HepG2 (cell line): ENCODE results near the gene USP7. TPM values are rescaled to one million over a fixed set of nuclear protein-coding genes. Genes with fewer than 3 reads are reported as not detected.
A peak's percentile ranks its signal among the peaks of the same experiment; 100 is the strongest.

ENCODE experiments used
- CBFB ChIP-seq: sonication (generic); formaldehyde crosslinking; IDR thresholded peaks from 2 replicates; pipeline ENCODE4 v1.4.0; 2020; ENCODE audit warnings: missing genetic modification reagents
- CENPX ChIP-seq: sonication (generic); formaldehyde crosslinking; IDR thresholded peaks from 2 replicates; pipeline ENCODE4 v1.9.0; 2021; ENCODE audit warnings: mild to moderate bottlenecking, missing genetic modification reagents, moderate library complexity
- ELF3 ChIP-seq: IDR thresholded peaks from 2 replicates; pipeline ENCODE4 v1.6.1; 2016; ENCODE audit warnings: missing genetic modification reagents, missing compliant biosample characterization
- HIC2 ChIP-seq: sonication (generic); formaldehyde crosslinking; IDR thresholded peaks from 2 replicates; pipeline ENCODE4 v1.9.0; 2022; ENCODE audit warnings: low read depth, missing genetic modification reagents
- HMG20A ChIP-seq: IDR thresholded peaks from 2 replicates; pipeline ENCODE4 v1.6.1; 2016; ENCODE audit warnings: borderline replicate concordance
- NCOA1 ChIP-seq: sonication (generic); formaldehyde crosslinking; IDR thresholded peaks from 2 replicates; pipeline ENCODE4 v1.9.0; 2021; ENCODE audit warnings: missing genetic modification reagents
- RCOR2 ChIP-seq: IDR thresholded peaks from 2 replicates; pipeline ENCODE4 v1.6.1; 2016; ENCODE audit warnings: missing biosample characterization, missing genetic modification reagents
- RFXANK ChIP-seq: IDR thresholded peaks from 2 replicates; pipeline ENCODE4 v1.6.1; 2016
- RFXAP ChIP-seq: sonication (generic); formaldehyde crosslinking; IDR thresholded peaks from 2 replicates; pipeline ENCODE4 v1.4.0; 2020; ENCODE audit warnings: missing genetic modification reagents, borderline replicate concordance
- SNRNP70 ChIP-seq: fragments of 200-400 bp; formaldehyde crosslinking; IDR thresholded peaks from 2 replicates; pipeline ENCODE4 v1.6.1; 2017; ENCODE audit warnings: mild to moderate bottlenecking, low read depth, low read length, moderate library complexity
- SOX13 ChIP-seq, 3 experiments: fragments of 450-650 bp in 1 of 3; sonication (generic) in 1 of 3; formaldehyde crosslinking in 1 of 3; IDR thresholded peaks in 2 of 3; conservative IDR thresholded peaks in 1 of 3; 2 replicates each; pipeline versions ENCODE4 v1.5.0 to v1.6.1; 2016 to 2020; ENCODE audit warnings: antibody characterized with exemption in 1 of 3, mild to moderate bottlenecking in 1 of 3, missing compliant biosample characterization in 1 of 3, missing genetic modification reagents in 1 of 3, moderate library complexity in 1 of 3
- TAF1 ChIP-seq: sonication (generic); formaldehyde crosslinking; IDR thresholded peaks from 2 replicates; pipeline ENCODE4 v1.4.0; 2020; ENCODE audit warnings: missing genetic modification reagents
- ZBTB2 ChIP-seq: sonication (generic); formaldehyde crosslinking; IDR thresholded peaks from 2 replicates; pipeline ENCODE4 v1.8.0; 2022; ENCODE audit warnings: low read depth, missing genetic modification reagents
- ZBTB38 ChIP-seq: sonication (generic); formaldehyde crosslinking; IDR thresholded peaks from 2 replicates; pipeline ENCODE4 v1.5.1; 2020; ENCODE audit warnings: mild to moderate bottlenecking, missing genetic modification reagents
- ZFP82 ChIP-seq: sonication (generic); formaldehyde crosslinking; IDR thresholded peaks from 2 replicates; pipeline ENCODE4 v1.5.1; 2020; ENCODE audit warnings: mild to moderate bottlenecking, missing genetic modification reagents, borderline replicate concordance
- ZFX ChIP-seq: sonication (generic); formaldehyde crosslinking; IDR thresholded peaks from 2 replicates; pipeline ENCODE4 v1.4.0; 2020; ENCODE audit warnings: mild to moderate bottlenecking, low read depth, missing genetic modification reagents, moderate library complexity
- ZNF33B ChIP-seq: sonication (generic); formaldehyde crosslinking; IDR thresholded peaks from 2 replicates; pipeline ENCODE4 v1.5.1; 2020; ENCODE audit warnings: mild to moderate bottlenecking, missing genetic modification reagents
- ZNF446 ChIP-seq: sonication (generic); formaldehyde crosslinking; IDR thresholded peaks from 2 replicates; pipeline ENCODE4 v1.5.0; 2020; ENCODE audit warnings: mild to moderate bottlenecking, missing genetic modification reagents
- ZNF572 ChIP-seq: sonication (generic); formaldehyde crosslinking; IDR thresholded peaks from 2 replicates; pipeline ENCODE4 v1.5.1; 2020; ENCODE audit warnings: mild to moderate bottlenecking, missing genetic modification reagents
- ZNF577 ChIP-seq: sonication (generic); formaldehyde crosslinking; IDR thresholded peaks from 2 replicates; pipeline ENCODE4 v1.4.0; 2020; ENCODE audit warnings: mild to moderate bottlenecking, low read depth, missing genetic modification reagents, borderline replicate concordance
- ZNF607 ChIP-seq: sonication (generic); formaldehyde crosslinking; IDR thresholded peaks from 2 replicates; pipeline ENCODE4 v1.5.1; 2020; ENCODE audit warnings: missing genetic modification reagents, mild to moderate bottlenecking, borderline replicate concordance
- ZNF629 ChIP-seq: sonication (generic); formaldehyde crosslinking; conservative IDR thresholded peaks from 2 replicates; pipeline ENCODE4 v1.5.0; 2020; ENCODE audit warnings: missing genetic modification reagents
- polyA plus RNA-seq, 8 experiments: library from polyadenylated mRNA; depleted of rRNA in 3 of 8; stranded (reverse) in 7 of 8; unstranded in 1 of 8; fragments of >200 nt; fragmentation: Illumina TruSeq in 4 of 8; extraction: Trizol in 4 of 8; gene quantifications; 2 replicates each; pipeline versions ENCODE4 v1.2.1 to v1.2.3, GENCODE V29; 2011 to 2016; ENCODE audit warnings: low read depth in 4 of 8, missing spikeins in 1 of 8, mixed read lengths in 1 of 8; ENCODE audit not compliant: insufficient read depth in 1 of 8
- total RNA-seq, 5 experiments: library from RNA; depleted of rRNA; stranded (reverse); fragments of >200 nt; fragmentation: Illumina TruSeq; extraction: Trizol; gene quantifications; 2 replicates each; pipeline ENCODE4 v1.2.3, GENCODE V29; 2016; ENCODE audit warnings: low read depth in 1 of 5
- TF ChIP-seq, protein P1 (sequence below): IDR thresholded peaks from 2 replicates; pipeline ENCODE4 v1.6.1; 2016; ENCODE audit warnings: control low read depth
- TF ChIP-seq, protein P2 (sequence below): sonication (generic); formaldehyde crosslinking; conservative IDR thresholded peaks from 2 replicates; pipeline ENCODE4 v1.4.0; 2020; ENCODE audit warnings: missing genetic modification reagents

USP7 gene
- total and polyA plus RNA-seq, 2 of the 13 experiments (the other 11 are each of a cell fraction or from before 2014, with no cell fraction given), result 52.5 to 173 TPM

GRCh38 chr16:8989099-8989878 is 25.6 kb upstream of the USP7 start (continued):
- TF ChIP-seq CENPX (no peak), ZFX (peak; percentile 60), HIC2 (CRISPR knock-in tag) (peak; percentile 81), RFXAP (CRISPR knock-in tag) (no peak), ZNF572 (no peak), ZFP82 (CRISPR knock-in tag) (no peak), ZNF629 (CRISPR knock-in tag) (no peak; the same call in 1 of the 2 replicates), ZBTB2 (no peak), ZNF607 (CRISPR knock-in tag) (no peak), ZNF577 (CRISPR knock-in tag) (no peak), ELF3 (CRISPR knock-in tag) (peak; percentile 83), ZNF33B (CRISPR knock-in tag) (no peak), CBFB (CRISPR knock-in tag) (peak; percentile 93), SOX13 (IDR thresholded peaks at IDR 0.05) (no peak), SOX13 (CRISPR knock-in tag; conservative IDR thresholded peaks at IDR 0.05 in 1 of 2, IDR thresholded peaks at IDR 0.05 in 1 of 2) (peak in 1 of 2 experiments; percentile 79; a peak in 2 of 4 replicates), ZBTB38 (CRISPR knock-in tag) (peak; percentile 64; the same call in 1 of the 2 replicates), TAF1 (CRISPR knock-in tag) (peak; percentile 37; the same call in 1 of the 2 replicates), ZNF446 (no peak), RCOR2 (CRISPR knock-in tag) (no peak; the same call in 1 of the 2 replicates), HMG20A (peak; percentile 50; the same call in 1 of the 2 replicates), SNRNP70 (no peak), NCOA1 (no peak), RFXANK (CRISPR knock-in tag) (no peak)
- TF ChIP-seq, protein P1, sequence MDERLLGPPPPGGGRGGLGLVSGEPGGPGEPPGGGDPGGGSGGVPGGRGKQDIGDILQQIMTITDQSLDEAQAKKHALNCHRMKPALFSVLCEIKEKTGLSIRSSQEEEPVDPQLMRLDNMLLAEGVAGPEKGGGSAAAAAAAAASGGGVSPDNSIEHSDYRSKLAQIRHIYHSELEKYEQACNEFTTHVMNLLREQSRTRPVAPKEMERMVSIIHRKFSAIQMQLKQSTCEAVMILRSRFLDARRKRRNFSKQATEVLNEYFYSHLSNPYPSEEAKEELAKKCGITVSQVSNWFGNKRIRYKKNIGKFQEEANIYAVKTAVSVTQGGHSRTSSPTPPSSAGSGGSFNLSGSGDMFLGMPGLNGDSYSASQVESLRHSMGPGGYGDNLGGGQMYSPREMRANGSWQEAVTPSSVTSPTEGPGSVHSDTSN, result no peak
- TF ChIP-seq, protein P2, sequence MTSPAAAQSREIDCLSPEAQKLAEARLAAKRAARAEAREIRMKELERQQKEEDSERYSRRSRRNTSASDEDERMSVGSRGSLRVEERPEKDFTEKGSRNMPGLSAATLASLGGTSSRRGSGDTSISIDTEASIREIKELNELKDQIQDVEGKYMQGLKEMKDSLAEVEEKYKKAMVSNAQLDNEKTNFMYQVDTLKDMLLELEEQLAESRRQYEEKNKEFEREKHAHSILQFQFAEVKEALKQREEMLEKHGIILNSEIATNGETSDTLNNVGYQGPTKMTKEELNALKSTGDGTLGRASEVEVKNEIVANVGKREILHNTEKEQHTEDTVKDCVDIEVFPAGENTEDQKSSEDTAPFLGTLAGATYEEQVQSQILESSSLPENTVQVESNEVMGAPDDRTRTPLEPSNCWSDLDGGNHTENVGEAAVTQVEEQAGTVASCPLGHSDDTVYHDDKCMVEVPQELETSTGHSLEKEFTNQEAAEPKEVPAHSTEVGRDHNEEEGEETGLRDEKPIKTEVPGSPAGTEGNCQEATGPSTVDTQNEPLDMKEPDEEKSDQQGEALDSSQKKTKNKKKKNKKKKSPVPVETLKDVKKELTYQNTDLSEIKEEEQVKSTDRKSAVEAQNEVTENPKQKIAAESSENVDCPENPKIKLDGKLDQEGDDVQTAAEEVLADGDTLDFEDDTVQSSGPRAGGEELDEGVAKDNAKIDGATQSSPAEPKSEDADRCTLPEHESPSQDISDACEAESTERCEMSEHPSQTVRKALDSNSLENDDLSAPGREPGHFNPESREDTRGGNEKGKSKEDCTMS (CRISPR knock-in tag), result no peak
